Small intestine (tissue), 7 donors: ENCODE results near the gene SLC1A7. TPM values are rescaled to one million over a fixed set of nuclear protein-coding genes. Genes with fewer than 3 reads are reported as not detected.

Source experiments
- DNase-seq, 2 donors: peaks; one replicate each; pipeline versions ENCODE4 v3.0.0 to v3.0.0-alpha.2; 2013
- FAIRE-seq: peaks from 2 replicates; lab custom pipeline; 2012; peaks lifted over from hg19 to GRCh38; lab: Jason Lieb, UNC
- H3K27ac ChIP-seq, 3 donors: one replicate each; pipeline ENCODE4 v1.5.1; 2013; ENCODE audit warnings: low read length in 2 of 3, mild to moderate bottlenecking in 2 of 3, control low read depth in 1 of 3, inconsistent platforms in 1 of 3, low read depth in 1 of 3, moderate library complexity in 1 of 3
- H3K27me3 ChIP-seq, 3 donors: one replicate each; pipeline ENCODE4 v1.6.1; 2013; ENCODE audit warnings: low read length in 3 of 3, inconsistent platforms in 1 of 3; ENCODE audit not compliant: control insufficient read depth in 3 of 3, insufficient read depth in 3 of 3
- H3K36me3 ChIP-seq, 3 donors: one replicate each; pipeline ENCODE4 v1.6.1; 2013; ENCODE audit warnings: low read length in 3 of 3, inconsistent platforms in 1 of 3, low read depth in 1 of 3, mild to moderate bottlenecking in 1 of 3, moderate library complexity in 1 of 3; ENCODE audit not compliant: control insufficient read depth in 3 of 3, insufficient read depth in 2 of 3
- H3K4me1 ChIP-seq, 3 donors: one replicate each; pipeline ENCODE4 v1.6.1; 2013; ENCODE audit warnings: low read length in 2 of 3, inconsistent platforms in 1 of 3, low read depth in 1 of 3, mild to moderate bottlenecking in 1 of 3, moderate library complexity in 1 of 3; ENCODE audit not compliant: control insufficient read depth in 3 of 3, insufficient read depth in 2 of 3
- H3K4me3 ChIP-seq, 3 donors: one replicate each; pipeline ENCODE4 v1.5.1; 2013; ENCODE audit warnings: low read length in 3 of 3, control low read depth in 1 of 3, inconsistent platforms in 1 of 3, low read depth in 1 of 3, mild to moderate bottlenecking in 1 of 3, moderate library complexity in 1 of 3
- H3K9me3 ChIP-seq, 2 donors: one replicate each; pipeline ENCODE4 v1.6.1; 2013; ENCODE audit warnings: low read depth in 1 of 2, low read length in 1 of 2; ENCODE audit not compliant: control insufficient read depth in 2 of 2, insufficient read depth in 1 of 2
- WGBS, 3 donors: extraction: QIAGEN DNeasy Blood & Tissue Kit; methylation state at CpG; one replicate each; pipeline ENCODE4 v1.1.7; 2013; 5-methylcytosine and 5-hydroxymethylcytosine counted together
- polyA plus RNA-seq, 4 donors: library from polyadenylated mRNA; stranded (reverse) in 3 of 4; unstranded in 1 of 4; fragments of 200-250 nt in 3 of 4; fragments of 120-200 nt in 1 of 4; gene quantifications; one replicate each; pipeline versions ENCODE4 v1.2.1 to v1.2.3, GENCODE V29; 2013
- donor health status: healthy with polysubstance abuse.
- donor health status: control.
- donor health status: control.
- donor health status: Bipolar disorder and iron deficiency.
- donor health status: healthy.

Gene SLC1A7
- polyA plus RNA-seq, 4 donors: 0.32 to 9.2 (median 4.7) TPM

GRCh38 chr1:53145051-53145600 lies 2.7 kb upstream of the SLC1A7 start:
- Histone ChIP-seq H3K4me3 (no peak overlapping the region), H3K27me3 (no peaks in the 10 kb centered on the region), H3K9me3 (no peaks in the 10 kb centered on the region), H3K4me1 (peaks cover 0 to 23% (median 0%) of the 10 kb centered on the region in 3 donors), H3K27ac (peak overlapping the region; percentile 89 to 97 (median 96)), H3K36me3 (no peaks in the 10 kb centered on the region)
- 76 to 79% (median 78%) methylated on average over 11 of the region's 11 CpGs for WGBS, 3 donors
- FAIRE-seq (no peak), DNase-seq (no peak)

DNA sequence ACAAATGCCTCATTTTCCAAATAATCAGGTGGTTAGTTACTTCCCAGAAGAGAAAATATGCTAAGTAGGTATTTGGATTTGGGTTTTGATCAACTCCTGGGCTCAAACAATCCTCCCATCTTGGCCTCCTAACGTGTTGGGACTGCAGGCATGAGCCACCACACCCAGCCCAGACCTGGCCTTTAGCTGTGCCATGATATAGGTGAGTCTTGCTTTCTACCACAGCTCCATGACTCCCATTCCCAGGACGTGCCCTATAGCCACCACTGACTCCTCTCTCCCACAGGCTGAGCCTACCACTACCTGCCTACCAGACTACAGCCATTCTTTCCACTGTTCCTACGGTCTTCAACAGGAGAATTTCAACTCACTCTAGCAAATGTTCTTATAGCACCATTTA lies 1.8 kb upstream of the SLC1A7 start:
- peaks cover 0 to 23% (median 0%) of the 10 kb centered on the region in 3 donors for H3K4me1 ChIP-seq
- H3K9me3 ChIP-seq: no peaks in the 10 kb centered on the region
- H3K27me3 ChIP-seq: no peaks in the 10 kb centered on the region
- H3K36me3 ChIP-seq: no peaks in the 10 kb centered on the region
- 61 to 85% (median 64%) methylated on average over 3 of the region's 3 CpGs for WGBS, 3 donors
- no peak for DNase-seq
- H3K4me3 ChIP-seq: no peak overlapping the region
- FAIRE-seq: no peak
- no peak overlapping the region for H3K27ac ChIP-seq

GRCh38 chr1:53143527-53143926 lies 1.1 kb upstream of the SLC1A7 start:
- Histone ChIP-seq H3K27ac (no peak overlapping the region), H3K27me3 (no peaks in the 10 kb centered on the region), H3K4me3 (no peak overlapping the region), H3K9me3 (no peaks in the 10 kb centered on the region), H3K4me1 (peaks cover 0 to 23% (median 0%) of the 10 kb centered on the region in 3 donors), H3K36me3 (no peaks in the 10 kb centered on the region)
- WGBS, 3 donors: 72 to 91% (median 80%) methylated on average over 4 of the region's 4 CpGs
- no peak for DNase-seq
- FAIRE-seq: no peak

DNA sequence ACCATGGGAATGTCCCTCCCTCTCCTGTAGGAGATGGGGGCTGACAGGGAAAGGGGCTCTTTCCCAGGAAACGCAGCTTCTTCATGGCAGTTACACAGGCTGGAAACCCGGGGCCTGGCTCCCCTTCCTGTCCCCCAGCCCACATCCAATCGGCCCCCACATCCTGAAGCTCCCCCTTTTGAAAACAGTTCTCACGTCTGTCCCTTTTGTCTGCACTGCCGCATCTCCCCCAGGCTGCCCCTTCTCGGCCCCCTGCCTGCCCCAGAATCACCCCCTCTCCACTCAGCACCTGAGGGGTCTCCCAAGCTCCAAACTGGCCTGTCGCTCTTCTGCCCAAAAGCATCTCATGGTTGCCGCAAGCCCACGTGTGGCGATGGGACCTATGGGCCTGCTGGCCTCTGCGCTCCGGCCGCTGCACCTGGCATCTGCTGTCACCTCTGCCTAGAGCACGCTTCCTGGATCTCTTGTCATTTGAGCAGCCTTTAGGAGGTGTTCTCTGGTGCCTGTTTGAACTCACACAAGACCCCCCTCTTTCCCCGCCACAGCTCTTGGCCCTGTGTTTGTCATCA lies 867 bp downstream of the SLC1A7 start:
- Histone ChIP-seq H3K27me3 (no peaks in the 10 kb centered on the region), H3K4me3 (no peak overlapping the region), H3K9me3 (peaks cover 0 to 3% of the 10 kb centered on the region in 2 donors), H3K36me3 (no peaks in the 10 kb centered on the region), H3K4me1 (peaks cover 0 to 17% (median 0%) of the 10 kb centered on the region in 3 donors), H3K27ac (no peak overlapping the region)
- DNase-seq: no peak
- FAIRE-seq: no peak
- WGBS, 3 donors: 80 to 93% (median 88%) methylated on average over 14 to 15 of the region's 15 CpGs

GRCh38 chr1:53140451-53140850 lies 2.0 kb downstream of the SLC1A7 start:
- FAIRE-seq (no peak), DNase-seq (no peak)
- peaks cover 0 to 11% (median 0%) of the 10 kb centered on the region in 3 donors for H3K4me1 ChIP-seq
- H3K4me3 ChIP-seq: no peak overlapping the region
- no peaks in the 10 kb centered on the region for H3K36me3 ChIP-seq
- 79 to 84% (median 82%) methylated on average over 3 of the region's 3 CpGs for WGBS, 3 donors
- no peaks in the 10 kb centered on the region for H3K27me3 ChIP-seq
- H3K27ac ChIP-seq: no peak overlapping the region
- H3K9me3 ChIP-seq: peaks cover 0 to 3% of the 10 kb centered on the region in 2 donors

GRCh38 chr1:53139951-53140361 lies 2.5 kb downstream of the SLC1A7 start:
- Histone ChIP-seq H3K27ac (no peak overlapping the region), H3K27me3 (no peaks in the 10 kb centered on the region), H3K9me3 (peaks cover 0 to 3% of the 10 kb centered on the region in 2 donors), H3K36me3 (no peaks in the 10 kb centered on the region), H3K4me1 (peaks cover 0 to 6% (median 0%) of the 10 kb centered on the region in 3 donors), H3K4me3 (no peak overlapping the region)
- no peak for DNase-seq
- FAIRE-seq: no peak

DNA sequence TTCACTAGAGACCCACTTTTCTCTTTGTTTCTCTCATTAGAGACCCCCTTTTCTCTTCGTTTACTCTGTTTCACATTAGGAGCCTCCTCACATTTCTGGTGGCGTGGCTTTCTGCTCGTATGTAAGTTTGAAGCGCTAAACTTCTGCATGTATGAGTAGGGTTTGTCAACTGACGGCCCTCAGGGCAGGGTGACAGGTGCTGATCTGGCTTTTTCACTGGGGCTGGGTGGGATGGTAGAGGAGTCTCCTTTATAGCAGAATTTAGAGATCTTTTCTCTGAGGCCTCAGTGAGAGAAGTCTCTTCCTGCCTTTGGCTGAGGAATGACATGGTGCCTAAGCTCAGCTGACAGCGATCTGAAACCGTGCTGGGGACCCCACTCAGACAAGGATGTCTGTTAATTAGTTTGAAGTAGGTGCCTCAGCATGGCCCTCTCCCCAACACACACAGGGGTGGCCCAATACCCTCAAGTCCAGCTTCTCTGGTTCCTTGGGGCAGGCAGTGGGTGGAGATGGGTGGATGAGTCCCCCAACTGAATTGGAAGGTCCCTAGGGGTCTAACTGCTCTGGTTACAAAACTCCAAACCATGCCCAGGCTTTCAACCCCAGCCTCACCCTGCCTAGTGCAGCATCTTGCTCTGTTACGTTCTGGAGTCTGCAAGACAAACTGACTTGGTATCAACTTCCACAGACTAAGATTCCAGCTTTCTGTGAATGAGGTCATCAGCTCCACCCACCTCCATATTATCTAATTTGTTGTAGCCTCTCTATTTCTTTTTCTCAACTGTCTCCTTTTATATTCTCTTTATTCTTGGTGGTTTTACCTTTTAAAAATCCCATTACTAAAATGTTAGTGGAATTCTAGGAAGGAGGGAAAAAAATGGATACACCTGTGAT lies 3.2 kb downstream of the SLC1A7 start:
- FAIRE-seq: no peak
- peaks cover 0 to 3% of the 10 kb centered on the region in 2 donors for H3K9me3 ChIP-seq
- no peaks in the 10 kb centered on the region for H3K36me3 ChIP-seq
- peaks cover 0 to 5% (median 0%) of the 10 kb centered on the region in 3 donors for H3K4me1 ChIP-seq
- no peak overlapping the region for H3K27ac ChIP-seq
- DNase-seq: no peak
- H3K27me3 ChIP-seq: no peaks in the 10 kb centered on the region
- 86 to 91% (median 88%) methylated on average over 8 of the region's 8 CpGs for WGBS, 3 donors
- H3K4me3 ChIP-seq: no peak overlapping the region

GRCh38 chr1:53137729-53138128 lies 4.7 kb downstream of the SLC1A7 start:
- Histone ChIP-seq H3K9me3 (peaks cover 0 to 3% of the 10 kb centered on the region in 2 donors), H3K27ac (no peak overlapping the region), H3K27me3 (no peaks in the 10 kb centered on the region), H3K4me1 (peaks cover 0 to 5% (median 0%) of the 10 kb centered on the region in 3 donors), H3K4me3 (no peak overlapping the region), H3K36me3 (no peaks in the 10 kb centered on the region)
- FAIRE-seq (no peak), DNase-seq (peak in 1 of 2 donors; percentile 57)
- 81 to 83% (median 82%) methylated on average over 1 of the region's 1 CpG for WGBS, 3 donors
